ENCODE data around the gene FBXL4. TPM values are rescaled to one million over a fixed set of nuclear protein-coding genes. Genes with fewer than 3 reads are reported as not detected.

FBXL4 gene
- total RNA-seq, 1 donor from 2014 or later: 18.3 TPM

DNA sequence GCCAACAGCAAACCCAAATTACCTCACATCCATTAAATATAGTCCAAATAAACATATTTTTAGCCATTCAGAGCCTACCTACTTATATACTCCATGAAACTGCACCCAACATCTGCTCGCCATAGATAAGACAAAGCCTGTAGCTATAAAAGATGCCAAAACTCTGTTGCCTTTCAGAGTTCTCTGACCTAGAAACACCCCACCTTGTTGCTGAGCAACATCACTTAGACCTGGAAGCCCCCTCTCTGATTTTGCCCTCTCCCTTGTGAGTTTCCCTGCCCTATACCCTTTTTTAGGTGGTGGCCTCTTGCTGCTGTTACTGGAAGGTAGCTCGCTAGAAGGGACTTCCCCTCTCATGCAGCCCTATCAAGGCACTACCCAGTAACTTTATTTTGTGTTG lies 27.7 kb upstream of the FBXL4 start:
- Mint-ChIP-seq H3K36me3 (no peaks in the 10 kb centered on the region), H3K27ac (no peak overlapping the region), H3K4me1 (ENCODE audit: unreplicated experiment) (no peaks in the 10 kb centered on the region), H3K27me3 (no peaks in the 10 kb centered on the region), H3K4me3 (no peak overlapping the region), H3K9me3 (no peaks in the 10 kb centered on the region)
- TF ChIP-seq CTCF (conservative IDR thresholded peaks at IDR 0.05): no peak
- DNase-seq (ENCODE audit: extremely low spot score, unreplicated experiment): no peak

DNA sequence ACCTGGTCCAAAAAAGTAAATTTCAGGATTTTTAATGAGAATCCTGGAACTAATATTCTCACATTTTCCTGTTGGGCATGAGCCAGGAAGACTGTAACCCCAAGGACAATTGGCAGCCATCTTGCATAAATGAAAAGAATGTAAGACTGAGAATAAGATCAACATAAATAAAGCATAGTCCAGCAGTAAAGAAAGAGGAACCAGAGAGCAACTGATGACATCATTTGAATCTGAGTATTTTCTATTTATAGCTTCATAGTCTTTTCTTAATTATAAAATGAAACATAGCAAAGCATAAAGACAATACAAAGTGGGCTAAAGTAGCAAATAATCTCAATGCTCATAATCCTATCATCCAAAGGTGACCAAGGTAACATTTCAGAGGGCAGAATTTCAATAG lies 26.6 kb upstream of the FBXL4 start:
- no peak overlapping the region for H3K27ac Mint-ChIP-seq
- no peak for TF ChIP-seq CTCF (conservative IDR thresholded peaks at IDR 0.05)
- H3K4me3 Mint-ChIP-seq: no peak overlapping the region
- H3K9me3 Mint-ChIP-seq: no peaks in the 10 kb centered on the region
- no peaks in the 10 kb centered on the region for H3K36me3 Mint-ChIP-seq
- no peak for DNase-seq (ENCODE audit: extremely low spot score, unreplicated experiment)
- H3K27me3 Mint-ChIP-seq: no peaks in the 10 kb centered on the region
- no peaks in the 10 kb centered on the region for H3K4me1 Mint-ChIP-seq (ENCODE audit: unreplicated experiment)

DNA sequence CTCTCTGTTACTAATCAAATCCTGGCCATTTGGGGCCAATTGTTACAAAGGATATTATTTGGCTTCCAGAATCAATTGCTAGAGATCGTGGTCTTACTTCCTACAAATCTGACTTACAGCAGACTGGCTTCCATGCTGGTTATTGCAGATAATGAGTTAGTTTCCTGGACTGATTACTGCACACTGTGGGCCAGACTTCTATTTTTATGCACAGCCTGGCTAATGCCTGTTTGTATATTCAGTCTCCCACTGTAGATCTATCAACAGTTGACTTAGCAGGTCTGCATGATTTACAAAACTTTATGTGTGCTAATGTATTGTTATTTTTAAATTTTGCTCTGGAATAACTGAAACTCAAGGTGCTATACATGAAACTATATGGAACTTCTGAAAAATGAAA lies 25.8 kb upstream of the FBXL4 start:
- Mint-ChIP-seq H3K9me3 (no peaks in the 10 kb centered on the region), H3K27ac (no peak overlapping the region), H3K36me3 (no peaks in the 10 kb centered on the region), H3K4me1 (ENCODE audit: unreplicated experiment) (no peaks in the 10 kb centered on the region), H3K27me3 (no peaks in the 10 kb centered on the region), H3K4me3 (no peak overlapping the region)
- no peak for TF ChIP-seq CTCF (conservative IDR thresholded peaks at IDR 0.05)
- DNase-seq (ENCODE audit: extremely low spot score, unreplicated experiment): no peak

DNA sequence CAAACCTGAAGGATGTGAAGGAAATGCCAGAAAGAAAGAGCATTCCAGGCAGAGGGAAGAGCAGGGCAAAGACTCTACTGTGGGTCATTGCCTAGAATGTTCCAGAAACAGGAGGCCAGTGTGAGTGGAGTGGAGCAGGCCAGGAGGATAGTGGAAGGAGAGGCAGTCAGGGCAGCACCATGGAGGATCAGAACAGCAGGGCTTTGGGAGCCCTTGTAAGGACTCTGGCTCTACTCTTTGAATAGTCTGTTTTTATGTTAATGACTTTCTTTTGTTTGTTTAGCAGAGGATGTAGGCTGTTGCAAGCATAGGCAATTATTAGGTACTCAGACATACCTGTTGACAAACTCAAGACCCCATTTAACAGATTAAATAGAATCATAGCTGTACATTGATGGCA lies 23.6 kb upstream of the FBXL4 start:
- no peak for TF ChIP-seq CTCF (conservative IDR thresholded peaks at IDR 0.05)
- no peak overlapping the region for H3K27ac Mint-ChIP-seq
- no peaks in the 10 kb centered on the region for H3K4me1 Mint-ChIP-seq (ENCODE audit: unreplicated experiment)
- no peaks in the 10 kb centered on the region for H3K9me3 Mint-ChIP-seq
- no peaks in the 10 kb centered on the region for H3K27me3 Mint-ChIP-seq
- DNase-seq (ENCODE audit: extremely low spot score, unreplicated experiment): no peak
- no peak overlapping the region for H3K4me3 Mint-ChIP-seq
- no peaks in the 10 kb centered on the region for H3K36me3 Mint-ChIP-seq

DNA sequence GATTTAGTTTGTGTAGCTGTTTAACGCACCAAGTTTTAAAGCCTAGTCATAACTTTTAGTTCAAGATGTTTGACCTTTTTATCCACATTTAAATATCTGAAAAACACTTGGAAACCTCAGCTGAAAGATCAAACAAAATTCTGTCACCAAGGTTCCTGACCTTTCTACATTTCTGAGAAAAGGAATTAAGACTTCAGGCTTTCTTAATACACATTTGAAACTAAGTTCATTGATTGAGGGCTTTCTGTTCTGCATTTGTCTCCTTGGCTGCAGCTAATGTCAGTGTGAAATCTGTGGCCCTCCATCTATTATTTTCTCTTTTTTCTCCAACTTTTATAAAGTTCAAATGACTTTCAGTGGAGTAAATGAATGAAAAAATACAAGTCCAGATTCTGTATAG lies 22.7 kb upstream of the FBXL4 start:
- Mint-ChIP-seq H3K9me3 (no peaks in the 10 kb centered on the region), H3K36me3 (no peaks in the 10 kb centered on the region), H3K27ac (no peak overlapping the region), H3K4me3 (no peak overlapping the region), H3K27me3 (no peaks in the 10 kb centered on the region), H3K4me1 (ENCODE audit: unreplicated experiment) (no peaks in the 10 kb centered on the region)
- no peak for DNase-seq (ENCODE audit: extremely low spot score, unreplicated experiment)
- no peak for TF ChIP-seq CTCF (conservative IDR thresholded peaks at IDR 0.05)

GRCh38 chr6:98967616-98968015 lies 19.9 kb upstream of the FBXL4 start:
- Mint-ChIP-seq H3K36me3 (no peaks in the 10 kb centered on the region), H3K4me3 (no peak overlapping the region), H3K27ac (no peak overlapping the region), H3K4me1 (ENCODE audit: unreplicated experiment) (no peaks in the 10 kb centered on the region), H3K27me3 (peaks cover 5% of the 10 kb centered on the region), H3K9me3 (no peaks in the 10 kb centered on the region)
- no peak for DNase-seq (ENCODE audit: extremely low spot score, unreplicated experiment)
- no peak for TF ChIP-seq CTCF (conservative IDR thresholded peaks at IDR 0.05)
